Activated T-helper 9 cell treated with anti-CD3 and anti-CD28 coated beads, Interleukin-2, amount 50 U/mL, for 16 hours (primary cell): ENCODE results near the gene CPNE7.
"Not testable (repeated sequence)": the region's sequence is repeated elsewhere in the genome, so short reads cannot be mapped to it uniquely, and the experiment has no call there.

Source experiments
- DNase-seq: peaks from one replicate; pipeline ENCODE4 v3.0.0-alpha.2; 2020; ENCODE audit warnings: low read depth

Gene CPNE7

GRCh38 chr16:89583895-89584644, 8.5 kb downstream of the CPNE7 start:
- DNase-seq, result no peak

GRCh38 chr16:89584768-89585549, 9.4 kb downstream of the CPNE7 start:
- DNase-seq, result no peak

GRCh38 chr16:89586218-89586617, 10.7 kb downstream of the CPNE7 start:
- no peak for DNase-seq

GRCh38 chr16:89586853-89587252, 11.3 kb downstream of the CPNE7 start:
- DNase-seq, result no peak

GRCh38 chr16:89587676-89588075, 12.1 kb downstream of the CPNE7 start:
- DNase-seq, result not testable (repeated sequence)

GRCh38 chr16:89588413-89589109, 13.0 kb downstream of the CPNE7 start:
- DNase-seq, result no peak

- DNase-seq, result no peak
These were observed 13.8 kb downstream of the CPNE7 start for GRCh38 chr16:89589241-89589926.

GRCh38 chr16:89593841-89594240, 18.3 kb downstream of the CPNE7 start:
- DNase-seq, result no peak

- DNase-seq, result no peak
These were observed 19.9 kb downstream of the CPNE7 start for GRCh38 chr16:89595330-89596060.

- DNase-seq, result no peak
These were observed 20.6 kb downstream of the CPNE7 start for GRCh38 chr16:89596061-89596689.

GRCh38 chr16:89596957-89597649, 21.5 kb downstream of the CPNE7 start:
- DNase-seq, result no peak

GRCh38 chr16:89598199-89598598, 22.6 kb downstream of the CPNE7 start:
- no peak for DNase-seq

GRCh38 chr16:89599451-89599858, 23.9 kb downstream of the CPNE7 start:
- DNase-seq, result no peak

GRCh38 chr16:89599902-89600301, 24.3 kb downstream of the CPNE7 start:
- no peak for DNase-seq

- DNase-seq, result no peak
These were observed 24.9 kb downstream of the CPNE7 start for GRCh38 chr16:89600427-89600826.

- DNase-seq, result no peak
These were observed 25.4 kb downstream of the CPNE7 start for GRCh38 chr16:89600956-89601355.

GRCh38 chr16:89601906-89602272, 26.3 kb downstream of the CPNE7 start:
- DNase-seq, result no peak

GRCh38 chr16:89602273-89602951, 26.9 kb downstream of the CPNE7 start:
- DNase-seq, result peak; percentile 57

GRCh38 chr16:89602952-89603590, 27.5 kb downstream of the CPNE7 start:
- DNase-seq, result no peak
